Liver (tissue), 3 donors: Measurements from ENCODE around the gene MARCHF10.

Experiments used
- FOXA1 ChIP-seq: IDR thresholded peaks from 2 replicates; pipeline ENCODE4 v1.6.1; 2016; ENCODE audit warnings: antibody characterized with exemption
- GABPA ChIP-seq, 2 donors: IDR thresholded peaks in 1 of 2; conservative IDR thresholded peaks in 1 of 2; 2 replicates each; pipeline ENCODE4 v1.6.1; 2016; ENCODE audit warnings: antibody characterized with exemption in 2 of 2, mild to moderate bottlenecking in 1 of 2, moderate library complexity in 1 of 2
- JUND ChIP-seq, 2 donors: IDR thresholded peaks; 2 replicates each; pipeline ENCODE4 v1.6.1; 2016; ENCODE audit warnings: antibody characterized with exemption in 2 of 2
- RAD21 ChIP-seq, 2 donors: IDR thresholded peaks; 2 replicates each; pipeline ENCODE4 v1.6.1; 2016; ENCODE audit warnings: antibody characterized with exemption in 2 of 2, mild to moderate bottlenecking in 2 of 2
- RXRA ChIP-seq, 2 donors: IDR thresholded peaks; 2 replicates each; pipeline ENCODE4 v1.6.1; 2017 to 2018; ENCODE audit warnings: antibody characterized with exemption in 2 of 2, mild to moderate bottlenecking in 1 of 2
- TAF1 ChIP-seq: conservative IDR thresholded peaks from 2 replicates; pipeline ENCODE4 v1.6.1; 2016; ENCODE audit warnings: antibody characterized with exemption, mild to moderate bottlenecking
- TF ChIP-seq, protein P1 (sequence below): IDR thresholded peaks from 2 replicates; pipeline ENCODE4 v1.6.1; 2016; ENCODE audit warnings: antibody characterized with exemption, mild to moderate bottlenecking
- TF ChIP-seq, protein P2 (sequence below): fragments of 150-350 bp; IDR thresholded peaks from 2 replicates; pipeline ENCODE4 v1.5.1; 2017; ENCODE audit warnings: improper control_type of control experiment, low read depth, low read length; ENCODE audit not compliant: missing input control
- TF ChIP-seq, protein P3 (sequence below): IDR thresholded peaks from 2 replicates; pipeline ENCODE4 v1.6.1; 2016; ENCODE audit warnings: antibody characterized with exemption
- donor health status: healthy.
- donor health status: healthy.

DNA sequence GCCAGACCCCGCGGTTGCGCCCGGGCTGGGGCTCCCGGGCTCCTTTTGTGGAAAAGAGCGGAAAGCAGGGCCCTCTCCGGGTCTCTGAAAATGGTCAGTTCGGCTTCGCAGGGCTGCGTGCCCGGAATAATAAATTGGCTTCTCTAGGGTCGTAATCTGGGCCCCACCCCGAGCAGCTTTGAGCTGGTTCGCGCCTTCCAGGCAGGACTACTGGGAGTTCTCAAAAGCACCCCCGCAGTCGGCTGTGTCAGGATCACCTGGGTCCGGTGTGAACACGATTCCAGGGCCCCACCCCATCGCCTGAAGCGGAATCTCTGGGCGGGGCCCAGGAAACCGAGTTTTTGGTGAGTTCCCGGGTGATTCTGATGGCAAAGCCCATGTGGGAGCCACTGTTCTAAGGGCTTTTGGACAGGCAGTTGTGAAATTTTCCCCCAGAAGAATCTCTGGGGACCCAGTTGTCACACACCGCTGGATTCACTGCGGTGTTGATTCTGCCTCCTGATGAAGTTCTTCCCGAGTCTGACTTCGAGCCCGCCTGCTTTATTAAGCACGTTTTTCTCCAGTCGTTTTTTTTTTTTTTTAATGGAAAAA is 103.6 kb downstream of the MARCHF10 start:
- TF ChIP-seq, protein P1, sequence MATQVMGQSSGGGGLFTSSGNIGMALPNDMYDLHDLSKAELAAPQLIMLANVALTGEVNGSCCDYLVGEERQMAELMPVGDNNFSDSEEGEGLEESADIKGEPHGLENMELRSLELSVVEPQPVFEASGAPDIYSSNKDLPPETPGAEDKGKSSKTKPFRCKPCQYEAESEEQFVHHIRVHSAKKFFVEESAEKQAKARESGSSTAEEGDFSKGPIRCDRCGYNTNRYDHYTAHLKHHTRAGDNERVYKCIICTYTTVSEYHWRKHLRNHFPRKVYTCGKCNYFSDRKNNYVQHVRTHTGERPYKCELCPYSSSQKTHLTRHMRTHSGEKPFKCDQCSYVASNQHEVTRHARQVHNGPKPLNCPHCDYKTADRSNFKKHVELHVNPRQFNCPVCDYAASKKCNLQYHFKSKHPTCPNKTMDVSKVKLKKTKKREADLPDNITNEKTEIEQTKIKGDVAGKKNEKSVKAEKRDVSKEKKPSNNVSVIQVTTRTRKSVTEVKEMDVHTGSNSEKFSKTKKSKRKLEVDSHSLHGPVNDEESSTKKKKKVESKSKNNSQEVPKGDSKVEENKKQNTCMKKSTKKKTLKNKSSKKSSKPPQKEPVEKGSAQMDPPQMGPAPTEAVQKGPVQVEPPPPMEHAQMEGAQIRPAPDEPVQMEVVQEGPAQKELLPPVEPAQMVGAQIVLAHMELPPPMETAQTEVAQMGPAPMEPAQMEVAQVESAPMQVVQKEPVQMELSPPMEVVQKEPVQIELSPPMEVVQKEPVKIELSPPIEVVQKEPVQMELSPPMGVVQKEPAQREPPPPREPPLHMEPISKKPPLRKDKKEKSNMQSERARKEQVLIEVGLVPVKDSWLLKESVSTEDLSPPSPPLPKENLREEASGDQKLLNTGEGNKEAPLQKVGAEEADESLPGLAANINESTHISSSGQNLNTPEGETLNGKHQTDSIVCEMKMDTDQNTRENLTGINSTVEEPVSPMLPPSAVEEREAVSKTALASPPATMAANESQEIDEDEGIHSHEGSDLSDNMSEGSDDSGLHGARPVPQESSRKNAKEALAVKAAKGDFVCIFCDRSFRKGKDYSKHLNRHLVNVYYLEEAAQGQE: no peak
- TF ChIP-seq, protein P2, sequence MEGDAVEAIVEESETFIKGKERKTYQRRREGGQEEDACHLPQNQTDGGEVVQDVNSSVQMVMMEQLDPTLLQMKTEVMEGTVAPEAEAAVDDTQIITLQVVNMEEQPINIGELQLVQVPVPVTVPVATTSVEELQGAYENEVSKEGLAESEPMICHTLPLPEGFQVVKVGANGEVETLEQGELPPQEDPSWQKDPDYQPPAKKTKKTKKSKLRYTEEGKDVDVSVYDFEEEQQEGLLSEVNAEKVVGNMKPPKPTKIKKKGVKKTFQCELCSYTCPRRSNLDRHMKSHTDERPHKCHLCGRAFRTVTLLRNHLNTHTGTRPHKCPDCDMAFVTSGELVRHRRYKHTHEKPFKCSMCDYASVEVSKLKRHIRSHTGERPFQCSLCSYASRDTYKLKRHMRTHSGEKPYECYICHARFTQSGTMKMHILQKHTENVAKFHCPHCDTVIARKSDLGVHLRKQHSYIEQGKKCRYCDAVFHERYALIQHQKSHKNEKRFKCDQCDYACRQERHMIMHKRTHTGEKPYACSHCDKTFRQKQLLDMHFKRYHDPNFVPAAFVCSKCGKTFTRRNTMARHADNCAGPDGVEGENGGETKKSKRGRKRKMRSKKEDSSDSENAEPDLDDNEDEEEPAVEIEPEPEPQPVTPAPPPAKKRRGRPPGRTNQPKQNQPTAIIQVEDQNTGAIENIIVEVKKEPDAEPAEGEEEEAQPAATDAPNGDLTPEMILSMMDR: no peak
- no peak for TF ChIP-seq GABPA (IDR thresholded peaks at IDR 0.05 in 1 of 2, conservative IDR thresholded peaks at IDR 0.05 in 1 of 2)
- no peak for TF ChIP-seq TAF1
- no peak for TF ChIP-seq FOXA1
- no peak for TF ChIP-seq RXRA (IDR thresholded peaks at IDR 0.05)
- TF ChIP-seq RAD21 (IDR thresholded peaks at IDR 0.05): no peak
- TF ChIP-seq, protein P3, sequence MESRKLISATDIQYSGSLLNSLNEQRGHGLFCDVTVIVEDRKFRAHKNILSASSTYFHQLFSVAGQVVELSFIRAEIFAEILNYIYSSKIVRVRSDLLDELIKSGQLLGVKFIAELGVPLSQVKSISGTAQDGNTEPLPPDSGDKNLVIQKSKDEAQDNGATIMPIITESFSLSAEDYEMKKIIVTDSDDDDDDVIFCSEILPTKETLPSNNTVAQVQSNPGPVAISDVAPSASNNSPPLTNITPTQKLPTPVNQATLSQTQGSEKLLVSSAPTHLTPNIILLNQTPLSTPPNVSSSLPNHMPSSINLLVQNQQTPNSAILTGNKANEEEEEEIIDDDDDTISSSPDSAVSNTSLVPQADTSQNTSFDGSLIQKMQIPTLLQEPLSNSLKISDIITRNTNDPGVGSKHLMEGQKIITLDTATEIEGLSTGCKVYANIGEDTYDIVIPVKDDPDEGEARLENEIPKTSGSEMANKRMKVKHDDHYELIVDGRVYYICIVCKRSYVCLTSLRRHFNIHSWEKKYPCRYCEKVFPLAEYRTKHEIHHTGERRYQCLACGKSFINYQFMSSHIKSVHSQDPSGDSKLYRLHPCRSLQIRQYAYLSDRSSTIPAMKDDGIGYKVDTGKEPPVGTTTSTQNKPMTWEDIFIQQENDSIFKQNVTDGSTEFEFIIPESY: no peak
- TF ChIP-seq JUND (IDR thresholded peaks at IDR 0.05): no peak
